Measurements from ENCODE around the gene GON7.

- TF ChIP-seq CTCF (IDR thresholded peaks at IDR 0.05) (no peak), POLR2A (IDR thresholded peaks at IDR 0.05) (no peak), POLR2AphosphoS5 (IDR thresholded peaks at IDR 0.05; ENCODE audit: insufficient read depth in 1 of 2, low read depth in 1 of 2) (no peak)
Measured at GRCh38 chr14:93199031-93199430, 7.8 kb downstream of the GON7 start.

All from vagina (tissue), 2 donors.